MCF 10A (cell line): ENCODE data around the gene DNAJB2. TPM values are rescaled to one million over a fixed set of nuclear protein-coding genes. Genes with fewer than 3 reads are reported as not detected.
A peak's percentile ranks its signal among the peaks of the same experiment; 100 is the strongest.

Experiments
- BruUV-seq: library from RNA; stranded (reverse); fragments of 400-500 nt; replicated peaks from 2 replicates; lab custom pipeline; 2021; lab: Mats Ljungman, UMichigan
- CTCF ChIA-PET: fragments of 300-600 bp; sonication (Branson Sonifier 250); formaldehyde crosslinking; extraction: SDS; loops from one replicate; lab custom pipeline; 2021; ENCODE audit warnings: antibody characterized with exemption, inconsistent platforms; lab: Yijun Ruan, JAX
- POLR2A ChIA-PET: fragments of 300-600, 350-650 bp; sonication (Branson Sonifier 250); formaldehyde crosslinking; extraction: SDS; loops from one replicate; lab custom pipeline; 2020; ENCODE audit warnings: antibody characterized with exemption, inconsistent platforms; lab: Yijun Ruan, JAX
- DNase-seq: peaks from one replicate; pipeline ENCODE4 v3.0.0-alpha.2; 2018; ENCODE audit not compliant: unreplicated experiment
- H3K27ac Mint-ChIP-seq: one replicate; pipeline ENCODE4 v1.8.0; 2022; ENCODE audit warnings: mild to moderate bottlenecking, low read depth, mixed read lengths; ENCODE audit not compliant: unreplicated experiment
- H3K27me3 Mint-ChIP-seq: one replicate; pipeline ENCODE4 v1.8.0; 2022; ENCODE audit warnings: mixed read lengths; ENCODE audit not compliant: insufficient read depth, unreplicated experiment
- H3K36me3 Mint-ChIP-seq: one replicate; pipeline ENCODE4 v1.8.0; 2022; ENCODE audit warnings: mild to moderate bottlenecking, moderate library complexity, mixed read lengths; ENCODE audit not compliant: insufficient read depth, unreplicated experiment
- H3K4me1 Mint-ChIP-seq: one replicate; pipeline ENCODE4 v1.8.0; 2022; ENCODE audit warnings: mixed read lengths; ENCODE audit not compliant: insufficient read depth, unreplicated experiment
- H3K4me3 Mint-ChIP-seq: one replicate; pipeline ENCODE4 v1.8.0; 2022; ENCODE audit warnings: mild to moderate bottlenecking, moderate library complexity, mixed read lengths; ENCODE audit not compliant: unreplicated experiment
- H3K9me3 Mint-ChIP-seq: one replicate; pipeline ENCODE4 v1.8.0; 2022; ENCODE audit warnings: mixed read lengths; ENCODE audit not compliant: unreplicated experiment
- intact Hi-C: fragments of 100-400 bp; cut with micrococcal nuclease; formaldehyde crosslinking; loops from 2 replicates; pipeline ENCODE4 v1.14.1; 2022
- total RNA-seq: library from RNA; stranded (reverse); gene quantifications from 2 replicates; pipeline ENCODE4 v1.2.3, GENCODE V29; 2022
- TF ChIP-seq, protein P1 (sequence below): fragments of 200-600 bp; IDR thresholded peaks from one replicate; pipeline ENCODE4 v1.8.0; 2022; ENCODE audit warnings: antibody characterized with exemption, mild to moderate bottlenecking; ENCODE audit not compliant: unreplicated experiment

Gene DNAJB2
- total RNA-seq, 1 experiment from 2014 or later: 59.8 TPM

DNA sequence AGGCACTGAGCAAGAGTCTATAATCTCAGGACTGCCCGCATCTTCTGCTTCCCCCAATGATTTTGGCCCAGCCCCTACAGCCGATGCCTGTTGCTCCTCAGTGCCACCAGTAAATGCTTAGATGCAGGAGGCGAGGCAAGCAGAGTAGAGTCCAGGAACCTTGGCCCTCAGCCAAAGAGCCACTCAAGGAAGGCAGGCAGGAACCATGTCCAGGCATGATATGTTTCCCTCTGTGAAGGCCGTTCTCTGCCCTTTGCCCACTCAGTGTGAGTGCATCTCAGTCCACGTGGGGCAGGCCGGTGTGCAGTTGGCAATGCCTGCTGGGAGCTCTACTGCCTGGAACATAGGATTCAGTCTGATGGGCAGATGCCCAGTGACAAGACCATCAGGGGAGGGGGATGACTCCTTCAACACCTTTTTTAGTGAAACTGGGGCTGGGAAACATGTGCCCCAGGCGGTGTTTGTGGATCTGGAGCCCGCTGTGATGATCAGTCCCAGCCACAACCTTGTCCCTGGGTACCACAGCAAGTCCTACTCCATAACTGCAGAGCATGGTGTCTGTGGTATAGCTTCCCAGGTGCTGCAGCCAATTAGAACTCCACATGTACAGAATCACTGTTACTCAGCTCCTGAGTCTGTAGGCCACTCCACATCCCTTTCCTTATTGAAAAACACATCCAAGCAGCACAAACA, 9.7 kb upstream of the DNAJB2 start:
- Mint-ChIP-seq H3K27me3 (no peaks in the 10 kb centered on the region), H3K4me1 (peaks cover 20% of the 10 kb centered on the region), H3K9me3 (no peaks in the 10 kb centered on the region), H3K4me3 (no peak overlapping the region), H3K36me3 (no peaks in the 10 kb centered on the region), H3K27ac (peak overlapping the region; percentile 58)
- ChIA-PET POLR2A (interaction anchor here (0.6 to 3.1 kb wide), 6 partner anchors 9 to 51 kb away, joined by 3 to 27 read pairs (median 6); partner anchors contain the start of genes ABCB6, DNAJB2, GLB1L and STK16), CTCF (interaction anchor here (0.6 to 18.2 kb wide), 5 partner anchors 8 to 414 kb away, joined by 3 to 445 read pairs (median 4); no protein-coding TSS in a partner anchor)
- TF ChIP-seq, protein P1, sequence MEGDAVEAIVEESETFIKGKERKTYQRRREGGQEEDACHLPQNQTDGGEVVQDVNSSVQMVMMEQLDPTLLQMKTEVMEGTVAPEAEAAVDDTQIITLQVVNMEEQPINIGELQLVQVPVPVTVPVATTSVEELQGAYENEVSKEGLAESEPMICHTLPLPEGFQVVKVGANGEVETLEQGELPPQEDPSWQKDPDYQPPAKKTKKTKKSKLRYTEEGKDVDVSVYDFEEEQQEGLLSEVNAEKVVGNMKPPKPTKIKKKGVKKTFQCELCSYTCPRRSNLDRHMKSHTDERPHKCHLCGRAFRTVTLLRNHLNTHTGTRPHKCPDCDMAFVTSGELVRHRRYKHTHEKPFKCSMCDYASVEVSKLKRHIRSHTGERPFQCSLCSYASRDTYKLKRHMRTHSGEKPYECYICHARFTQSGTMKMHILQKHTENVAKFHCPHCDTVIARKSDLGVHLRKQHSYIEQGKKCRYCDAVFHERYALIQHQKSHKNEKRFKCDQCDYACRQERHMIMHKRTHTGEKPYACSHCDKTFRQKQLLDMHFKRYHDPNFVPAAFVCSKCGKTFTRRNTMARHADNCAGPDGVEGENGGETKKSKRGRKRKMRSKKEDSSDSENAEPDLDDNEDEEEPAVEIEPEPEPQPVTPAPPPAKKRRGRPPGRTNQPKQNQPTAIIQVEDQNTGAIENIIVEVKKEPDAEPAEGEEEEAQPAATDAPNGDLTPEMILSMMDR: no peak
- DNase-seq: peak; percentile 63
- BruUV-seq: no TSS peak
- intact Hi-C loops: no loop called here

DNA sequence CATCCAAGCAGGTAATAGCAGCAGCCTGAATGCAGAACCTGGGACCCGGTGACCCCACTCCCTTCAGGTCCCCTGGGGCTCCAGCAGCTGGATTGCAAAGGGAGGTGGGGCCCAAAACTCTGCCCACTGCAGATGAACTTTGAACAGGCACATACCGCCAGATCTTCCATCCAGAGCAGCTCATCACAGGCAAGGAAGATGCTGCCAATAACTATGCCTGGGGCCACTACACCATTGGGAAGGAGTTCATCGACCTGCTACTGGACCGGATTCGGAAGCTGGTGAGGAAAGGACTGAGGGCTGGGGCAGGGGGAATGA, 9.2 kb upstream of the DNAJB2 start:
- TF ChIP-seq, protein P1: no peak
- DNase-seq: no peak
- intact Hi-C loops: no loop called here
- Mint-ChIP-seq H3K4me1 (peaks cover 24% of the 10 kb centered on the region), H3K9me3 (no peaks in the 10 kb centered on the region), H3K36me3 (no peaks in the 10 kb centered on the region), H3K4me3 (no peak overlapping the region), H3K27me3 (no peaks in the 10 kb centered on the region), H3K27ac (peak overlapping the region; percentile 58)
- BruUV-seq: no TSS peak
- ChIA-PET POLR2A (interaction anchor here (0.6 to 3.1 kb wide), 6 partner anchors 9 to 51 kb away, joined by 3 to 27 read pairs (median 6); partner anchors contain the start of genes ABCB6, DNAJB2, GLB1L and STK16), CTCF (interaction anchor here (0.6 to 18.2 kb wide), 4 partner anchors 9 to 414 kb away, joined by 3 to 445 read pairs (median 4); no protein-coding TSS in a partner anchor)

DNA sequence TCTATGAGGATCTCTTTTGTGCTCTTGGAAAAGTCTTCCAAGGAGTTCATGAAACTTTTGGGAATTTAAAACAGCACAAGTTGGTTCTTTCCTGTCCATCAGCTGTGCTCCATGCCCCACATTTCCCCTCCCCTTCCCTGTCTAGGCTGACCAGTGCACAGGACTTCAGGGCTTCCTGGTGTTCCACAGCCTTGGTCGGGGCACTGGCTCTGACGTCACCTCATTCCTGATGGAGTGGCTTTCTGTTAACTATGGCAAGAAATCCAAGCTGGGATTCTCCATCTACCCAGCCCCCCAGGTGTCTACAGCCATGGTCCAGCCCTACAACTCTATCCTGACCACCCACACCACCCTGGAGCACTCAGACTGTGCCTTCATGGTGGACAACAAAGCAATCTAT, 8.1 kb upstream of the DNAJB2 start:
- no peak overlapping the region for H3K4me3 Mint-ChIP-seq
- DNase-seq: no peak
- no TSS peak for BruUV-seq
- no peak overlapping the region for H3K27ac Mint-ChIP-seq
- no peaks in the 10 kb centered on the region for H3K36me3 Mint-ChIP-seq
- H3K4me1 Mint-ChIP-seq: peaks cover 24% of the 10 kb centered on the region
- no peaks in the 10 kb centered on the region for H3K9me3 Mint-ChIP-seq
- TF ChIP-seq, protein P1: no peak
- no peaks in the 10 kb centered on the region for H3K27me3 Mint-ChIP-seq
- ChIA-PET POLR2A (interaction anchor here (1.7 to 3.1 kb wide), 2 partner anchors 18 to 21 kb away, joined by 7 to 27 read pairs; partner anchors contain the start of genes TUBA4A and TUBA4B), CTCF (interaction anchor here (0.7 to 18.2 kb wide), 3 partner anchors 10 to 394 kb away, joined by 3 to 445 read pairs (median 4); no protein-coding TSS in a partner anchor)
- intact Hi-C loops: no loop called here

DNA sequence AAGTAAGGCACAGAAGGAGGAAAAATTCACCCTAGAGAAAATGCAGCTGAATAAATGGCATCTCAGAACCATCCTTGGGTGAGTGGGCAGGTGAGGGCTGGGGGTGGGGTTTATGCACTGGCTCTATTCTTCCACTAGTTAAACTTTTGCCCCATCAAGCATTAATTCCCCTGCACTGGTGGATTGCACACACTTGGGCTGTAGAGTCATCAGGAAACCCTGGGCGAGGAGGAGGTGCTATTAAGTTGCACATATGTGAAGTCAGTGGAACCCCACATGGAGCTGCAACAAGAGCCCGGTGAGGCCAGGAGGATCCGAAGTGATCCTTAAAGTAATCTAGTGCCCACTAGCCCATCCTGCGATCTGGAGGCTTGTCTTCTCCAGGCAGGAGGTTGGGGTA, 6.8 kb upstream of the DNAJB2 start:
- TF ChIP-seq, protein P1: no peak
- intact Hi-C loops: no loop called here
- Mint-ChIP-seq H3K27me3 (no peaks in the 10 kb centered on the region), H3K27ac (peak overlapping the region; percentile 91), H3K4me1 (peaks cover 27% of the 10 kb centered on the region), H3K9me3 (no peaks in the 10 kb centered on the region), H3K36me3 (no peaks in the 10 kb centered on the region), H3K4me3 (no peak overlapping the region)
- DNase-seq: no peak
- BruUV-seq: no TSS peak
- POLR2A ChIA-PET: interaction anchor here (9.7 to 10.0 kb wide), 2 partner anchors 19 kb away, joined by 170 to 263 read pairs; partner anchors contain the start of genes TUBA4A and TUBA4B
- CTCF ChIA-PET: interaction anchor here (0.7 to 18.2 kb wide), 2 partner anchors 24 to 202 kb away, joined by 3 to 445 read pairs; no protein-coding TSS in a partner anchor
